GM19035 (cell line): ENCODE results near the gene TTC33.
"Not testable (repeated sequence)": the region's sequence is repeated elsewhere in the genome, so short reads cannot be mapped to it uniquely, and the experiment has no call there.

Experiments
- ATAC-seq: cut with Tn5 transposase; IDR thresholded peaks from one replicate; pipeline ENCODE4 v1.9.1; 2021; ENCODE audit not compliant: unreplicated experiment

The TTC33 gene

DNA sequence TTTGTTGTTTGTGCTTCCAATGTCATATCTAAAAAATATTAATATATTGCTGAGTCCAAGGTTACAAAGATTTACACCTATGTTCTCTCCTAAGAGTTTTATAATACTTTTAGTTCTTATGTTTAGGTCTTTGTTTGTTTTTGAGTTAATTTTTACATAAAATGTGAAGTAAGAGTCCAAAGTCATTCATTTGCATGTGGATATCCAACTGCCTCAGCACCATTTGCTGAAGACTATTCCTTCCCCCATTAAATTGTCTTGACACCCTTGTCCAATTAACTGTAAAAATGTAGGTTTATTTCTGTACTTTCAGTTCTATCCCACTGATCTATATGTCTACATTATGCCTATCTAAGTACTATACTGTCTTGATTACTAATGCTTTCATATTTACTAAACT lies 35.7 kb downstream of the TTC33 start:
- ATAC-seq, result no peak

DNA sequence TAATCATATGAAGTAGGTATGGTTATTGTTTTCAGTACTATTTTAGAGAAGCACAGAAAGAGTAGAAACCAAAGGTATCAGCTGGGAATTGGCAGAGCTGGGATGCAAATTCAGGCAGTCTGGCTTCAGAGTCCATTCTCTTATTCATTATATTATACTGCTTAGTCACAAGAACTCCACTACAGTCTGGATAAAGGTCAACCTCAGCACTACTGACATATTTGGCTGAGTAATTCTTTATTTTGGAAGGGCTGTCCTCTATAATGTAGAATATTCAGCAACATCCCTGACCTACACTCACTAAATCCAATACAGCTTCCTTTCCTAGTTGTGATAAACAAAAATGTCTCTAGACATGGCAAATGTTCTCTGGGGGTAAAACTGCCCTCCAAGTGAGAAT lies 38.5 kb downstream of the TTC33 start:
- no peak for ATAC-seq

- no peak for ATAC-seq
These were observed 39.2 kb downstream of the TTC33 start for GRCh38 chr5:40716590-40716989.

DNA sequence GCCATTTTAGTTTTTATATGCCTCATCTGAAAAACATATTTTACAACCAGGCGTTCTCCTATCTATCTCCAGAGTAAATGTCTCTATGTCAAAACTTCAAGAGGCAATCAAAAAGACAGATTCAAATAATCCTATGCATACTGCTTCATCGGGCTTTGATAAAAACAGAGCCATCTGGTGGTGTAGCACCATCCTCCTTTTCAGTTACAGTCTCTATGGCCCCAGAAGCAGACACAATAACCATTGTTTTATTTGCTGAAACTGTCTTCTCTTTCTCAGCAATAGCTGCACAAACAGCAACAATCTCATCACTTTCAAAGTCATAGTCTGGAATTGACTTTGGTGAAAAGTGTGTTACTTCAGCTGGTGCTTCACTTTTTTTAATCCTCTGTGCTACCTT lies 39.8 kb downstream of the TTC33 start:
- ATAC-seq, result no peak

- no peak for ATAC-seq
These were observed 41.8 kb downstream of the TTC33 start for GRCh38 chr5:40714001-40714400.

- not testable (repeated sequence) for ATAC-seq
These were observed 45.2 kb downstream of the TTC33 start for GRCh38 chr5:40710575-40710974.

GRCh38 chr5:40705484-40705883 lies 50.3 kb downstream of the TTC33 start:
- not testable (repeated sequence) for ATAC-seq

- ATAC-seq, result not testable (repeated sequence)
These were observed 53.7 kb downstream of the TTC33 start for GRCh38 chr5:40702027-40702426.

DNA sequence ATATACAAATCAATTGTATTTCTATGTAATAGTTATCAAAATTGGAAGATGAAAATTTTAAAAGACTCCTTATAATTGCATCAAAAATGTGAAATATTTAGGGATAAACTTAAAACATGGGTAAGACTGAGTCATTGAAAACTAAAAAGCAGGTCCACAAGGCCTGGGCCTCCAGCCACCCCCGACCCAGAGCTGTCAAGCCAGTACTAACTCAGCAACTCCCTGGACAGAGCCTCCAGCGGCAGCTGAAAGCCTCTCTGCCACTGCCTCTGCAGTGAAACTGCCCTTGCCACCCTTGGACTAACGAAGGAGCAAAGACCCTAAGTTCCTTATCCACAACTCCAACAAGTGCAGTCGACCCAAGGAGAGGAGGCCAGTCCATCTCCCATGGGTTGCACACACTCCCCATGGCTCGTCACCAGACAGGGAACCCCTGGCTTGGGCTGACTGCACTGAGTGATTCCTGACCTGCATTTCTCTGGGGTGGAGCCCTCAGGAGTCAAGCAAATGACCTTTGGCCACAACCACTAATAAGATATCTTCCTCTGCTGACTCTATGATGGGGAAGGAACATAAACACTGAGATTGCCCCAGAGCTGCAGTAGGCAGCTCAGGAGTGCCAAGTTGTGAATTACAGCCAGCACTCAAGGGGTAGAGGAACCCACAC lies 55.5 kb downstream of the TTC33 start:
- no peak for ATAC-seq

GRCh38 chr5:40694433-40694832 lies 61.3 kb downstream of the TTC33 start:
- ATAC-seq, result no peak

DNA sequence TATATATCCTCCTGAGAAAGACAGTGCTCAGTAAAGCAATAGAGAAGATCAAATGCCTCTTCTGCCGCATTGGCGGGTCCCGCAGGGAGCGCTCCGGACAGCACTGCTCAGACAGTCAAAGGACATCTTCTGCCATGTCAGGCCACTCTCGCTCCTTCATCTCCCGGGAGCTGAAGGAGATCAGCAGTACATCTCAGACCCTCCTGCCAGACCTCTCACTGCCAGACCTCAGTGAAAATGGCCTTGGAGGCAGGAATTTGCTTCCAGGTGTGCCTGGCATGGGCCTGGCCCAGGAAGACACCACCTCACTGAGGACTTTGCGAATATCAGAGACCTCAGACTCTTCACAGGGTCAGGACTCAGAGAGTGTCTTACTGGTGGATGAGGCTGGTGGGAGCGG lies 63.9 kb downstream of the TTC33 start:
- ATAC-seq, result no peak

- no peak for ATAC-seq
These were observed 65.5 kb downstream of the TTC33 start for GRCh38 chr5:40690267-40690666.

- no peak for ATAC-seq
These were observed 66.3 kb downstream of the TTC33 start for GRCh38 chr5:40689438-40689837.

DNA sequence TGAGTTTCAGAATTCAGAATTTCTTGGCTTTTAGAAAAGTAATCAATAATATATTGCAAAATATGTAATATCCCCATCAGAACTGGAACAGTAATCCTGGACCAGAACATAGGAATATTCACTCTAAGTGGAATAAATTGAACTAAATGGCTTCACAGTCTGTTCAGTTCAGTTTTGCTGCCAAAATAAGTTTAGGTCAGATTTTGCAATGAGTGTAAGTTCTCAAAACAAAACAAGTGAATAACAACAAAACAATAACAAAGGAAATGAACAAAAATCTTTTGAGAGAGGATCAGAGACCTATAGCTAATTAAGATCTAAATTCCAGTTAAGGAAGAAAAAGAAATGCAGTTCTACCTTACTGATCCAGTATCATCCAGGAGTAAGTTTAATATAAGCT lies 66.8 kb downstream of the TTC33 start:
- ATAC-seq, result no peak

DNA sequence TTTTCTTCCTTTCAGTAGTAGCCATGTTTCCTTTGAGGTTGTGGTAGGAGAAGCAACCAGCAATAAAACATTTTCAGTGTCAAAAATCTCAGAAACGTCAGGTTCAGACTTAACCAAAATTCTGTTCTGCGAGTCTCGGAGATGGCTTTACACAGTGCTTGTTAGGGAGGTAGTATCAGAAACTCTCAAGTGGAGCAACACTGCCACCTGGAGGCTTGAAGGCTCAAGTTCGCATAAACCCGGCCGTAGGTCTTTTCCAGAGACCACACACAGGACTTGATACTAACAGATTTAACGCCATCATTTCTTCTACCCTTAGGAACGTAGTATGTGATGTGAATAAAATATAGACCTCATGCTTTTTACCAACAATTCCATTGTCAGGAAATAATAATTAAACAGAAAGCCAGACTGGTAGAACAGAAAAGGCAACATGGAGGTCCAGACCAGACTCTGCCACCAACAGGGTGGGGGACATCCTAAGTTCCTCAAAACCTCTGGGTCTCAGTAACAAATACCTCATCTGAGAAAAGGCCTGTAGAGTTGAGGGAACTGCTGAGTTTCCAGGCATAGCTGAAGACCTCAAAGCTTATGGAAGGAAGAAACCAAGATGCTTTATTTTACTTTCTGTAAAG lies 67.5 kb downstream of the TTC33 start:
- peak; percentile 92 for ATAC-seq

- ATAC-seq, result no peak
These were observed 68.4 kb downstream of the TTC33 start for GRCh38 chr5:40687321-40687720.

- ATAC-seq, result no peak
These were observed 69.7 kb downstream of the TTC33 start for GRCh38 chr5:40685976-40686486.

- no peak for ATAC-seq
These were observed 70.6 kb downstream of the TTC33 start for GRCh38 chr5:40685193-40685592.

DNA sequence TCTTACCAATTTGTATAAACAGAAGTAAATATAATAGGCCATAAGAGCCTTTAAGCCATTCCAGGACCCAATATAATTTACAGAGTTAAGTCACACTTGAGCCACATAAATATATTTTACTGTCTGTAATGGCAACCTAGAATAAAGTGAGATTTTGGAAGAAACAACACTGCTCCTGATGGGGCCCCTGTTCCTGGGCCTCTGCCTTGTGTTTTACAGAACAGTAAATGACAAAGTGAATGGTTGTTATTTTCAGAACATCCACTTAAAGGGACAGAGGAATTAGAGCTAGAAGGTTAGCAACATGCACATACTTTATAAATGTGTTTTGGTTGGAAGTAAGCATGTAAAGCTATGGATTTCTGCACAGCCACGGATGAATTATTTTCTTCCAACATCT lies 72.5 kb downstream of the TTC33 start:
- no peak for ATAC-seq

GRCh38 chr5:40682154-40683017 lies 73.4 kb downstream of the TTC33 start:
- ATAC-seq, result no peak

DNA sequence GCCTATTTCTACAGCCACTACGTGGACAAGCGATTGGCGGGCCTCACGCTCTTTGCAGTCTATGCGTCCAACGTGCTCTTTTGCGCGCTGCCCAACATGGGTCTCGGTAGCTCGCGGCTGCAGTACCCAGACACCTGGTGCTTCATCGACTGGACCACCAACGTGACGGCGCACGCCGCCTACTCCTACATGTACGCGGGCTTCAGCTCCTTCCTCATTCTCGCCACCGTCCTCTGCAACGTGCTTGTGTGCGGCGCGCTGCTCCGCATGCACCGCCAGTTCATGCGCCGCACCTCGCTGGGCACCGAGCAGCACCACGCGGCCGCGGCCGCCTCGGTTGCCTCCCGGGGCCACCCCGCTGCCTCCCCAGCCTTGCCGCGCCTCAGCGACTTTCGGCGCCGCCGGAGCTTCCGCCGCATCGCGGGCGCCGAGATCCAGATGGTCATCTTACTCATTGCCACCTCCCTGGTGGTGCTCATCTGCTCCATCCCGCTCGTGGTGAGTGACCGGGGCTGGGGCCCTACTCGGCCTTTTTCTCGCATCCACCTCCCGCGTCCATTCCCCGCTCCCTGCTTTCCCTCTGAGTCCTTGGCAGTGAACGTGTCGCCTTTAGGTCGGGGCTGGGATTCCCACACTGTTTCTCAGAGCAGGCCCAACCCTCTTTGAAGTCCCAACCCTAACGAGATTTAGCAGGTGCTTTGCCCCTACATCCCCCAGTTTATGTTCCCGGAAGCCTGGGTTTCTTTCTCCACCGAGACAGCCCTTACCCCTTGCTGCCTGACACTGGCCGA lies 74.2 kb downstream of the TTC33 start:
- ATAC-seq, result peak; percentile 27
